Psoas muscle (tissue), 8 donors: ENCODE measurements around the gene CLIC3. TPM values are rescaled to one million over a fixed set of nuclear protein-coding genes. Genes with fewer than 3 reads are reported as not detected.

Experiments
- ATAC-seq, 4 donors: fragments of 200-7000 bp; cut with Tn5 transposase; one replicate each; pipeline ENCODE4 v1.9.1; 2020; ENCODE audit warnings: moderate library complexity in 3 of 4, mild to moderate bottlenecking in 2 of 4
- DNase-seq, 2 donors: peaks; one replicate each; pipeline ENCODE4 v3.0.0-alpha.2; 2020
- H3K27ac ChIP-seq: fragments of 200-600 bp; one replicate; pipeline ENCODE4 v1.8.0; 2022
- H3K27me3 ChIP-seq, 3 donors: fragments of 200-600 bp in 1 of 3; one replicate each; pipeline versions ENCODE4 v1.6.1 to v1.8.0; 2013 to 2022; ENCODE audit warnings: low read length in 2 of 3, mild to moderate bottlenecking in 2 of 3, moderate library complexity in 1 of 3; ENCODE audit not compliant: insufficient read depth in 3 of 3
- H3K36me3 ChIP-seq, 2 donors: fragments of 200-600 bp in 1 of 2; one replicate each; pipeline versions ENCODE4 v1.6.1 to v1.8.0; 2013 to 2022; ENCODE audit warnings: low read depth in 1 of 2, mild to moderate bottlenecking in 1 of 2, moderate library complexity in 1 of 2; ENCODE audit not compliant: insufficient read depth in 1 of 2
- H3K4me1 ChIP-seq: fragments of 200-600 bp; one replicate; pipeline ENCODE4 v1.8.0; 2022
- H3K4me3 ChIP-seq: fragments of 200-600 bp; one replicate; pipeline ENCODE4 v1.8.0; 2022; ENCODE audit warnings: mild to moderate bottlenecking
- H3K9me3 ChIP-seq: fragments of 200-600 bp; one replicate; pipeline ENCODE4 v1.8.0; 2022
- WGBS, 3 donors: extraction: QIAGEN DNeasy Blood & Tissue Kit; methylation state at CpG; one replicate each; pipeline versions ENCODE4 v1.1.6 to v1.1.7; 2013; 5-methylcytosine and 5-hydroxymethylcytosine counted together
- intact Hi-C, 2 donors: fragments of 100-400 bp; cut with DNase I; formaldehyde crosslinking; loops; one replicate each; pipeline versions ENCODE4 v1.11.0 to v1.14.2; 2022
- polyA plus RNA-seq, 3 donors: library from polyadenylated mRNA; stranded (reverse); fragments of 200-250 nt; gene quantifications; one replicate each; pipeline ENCODE4 v1.2.3, GENCODE V29; 2013
- total RNA-seq, 4 donors: library from RNA; stranded (reverse); fragmentation: NEBNext Ultra II Directional in 2 of 4; extraction: Animal tissue kit (Norgen Biotek cat#: 25700) in 2 of 4; gene quantifications; one replicate each; pipeline versions ENCODE4 v1.2.1 to v1.2.4, GENCODE V29; 2021 to 2023
- TF ChIP-seq, protein P1 (sequence below): fragments of 200-600 bp; IDR thresholded peaks from one replicate; pipeline ENCODE4 v1.8.0; 2022; ENCODE audit warnings: antibody characterized with exemption
- donor health status: healthy with polysubstance abuse.
- donor health status: DM: no; HTN: no; CAD: no; lungs with moderate emphysema.
- donor health status: Bipolar disorder and iron deficiency.
- donor health status: healthy.
- donor health status: DM: yes; HTN: yes; CAD: no.
- donor health status: DM: no; HTN: no; CAD: no.
- donor health status: DM: no; HTN: no; CAD: no.
- donor health status: DM: yes; HTN: yes; CAD: no.

CLIC3 gene
- total and polyA plus RNA-seq, 7 donors = 0.38 to 0.94 (median 0.67) TPM; not detected in 1

GRCh38 chr9:136982232-136983051, 13.9 kb downstream of the CLIC3 start, which contains the start of gene LCNL1:
LCNL1 (plus strand) TSS chr9:136982993; CDS start chr9:136983587, 594 bp downstream.
- no peaks in the 10 kb centered on the region for H3K36me3 ChIP-seq
- H3K4me1 ChIP-seq = peaks cover 6% of the 10 kb centered on the region
- peak within 1 kb of the TSS; percentile 41 for H3K27ac ChIP-seq
- H3K9me3 ChIP-seq = no peaks in the 10 kb centered on the region
- DNase-seq (no peak), ATAC-seq (no peak)
- TF ChIP-seq, protein P1, sequence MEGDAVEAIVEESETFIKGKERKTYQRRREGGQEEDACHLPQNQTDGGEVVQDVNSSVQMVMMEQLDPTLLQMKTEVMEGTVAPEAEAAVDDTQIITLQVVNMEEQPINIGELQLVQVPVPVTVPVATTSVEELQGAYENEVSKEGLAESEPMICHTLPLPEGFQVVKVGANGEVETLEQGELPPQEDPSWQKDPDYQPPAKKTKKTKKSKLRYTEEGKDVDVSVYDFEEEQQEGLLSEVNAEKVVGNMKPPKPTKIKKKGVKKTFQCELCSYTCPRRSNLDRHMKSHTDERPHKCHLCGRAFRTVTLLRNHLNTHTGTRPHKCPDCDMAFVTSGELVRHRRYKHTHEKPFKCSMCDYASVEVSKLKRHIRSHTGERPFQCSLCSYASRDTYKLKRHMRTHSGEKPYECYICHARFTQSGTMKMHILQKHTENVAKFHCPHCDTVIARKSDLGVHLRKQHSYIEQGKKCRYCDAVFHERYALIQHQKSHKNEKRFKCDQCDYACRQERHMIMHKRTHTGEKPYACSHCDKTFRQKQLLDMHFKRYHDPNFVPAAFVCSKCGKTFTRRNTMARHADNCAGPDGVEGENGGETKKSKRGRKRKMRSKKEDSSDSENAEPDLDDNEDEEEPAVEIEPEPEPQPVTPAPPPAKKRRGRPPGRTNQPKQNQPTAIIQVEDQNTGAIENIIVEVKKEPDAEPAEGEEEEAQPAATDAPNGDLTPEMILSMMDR = no peak
- no peak within 1 kb of the TSS for H3K4me3 ChIP-seq
- peaks cover 0 to 40% (median 17%) of the 10 kb centered on the region in 3 donors for H3K27me3 ChIP-seq
- 53 to 77% (median 62%) methylated on average over 16 to 18 of the region's 18 CpGs for WGBS, 3 donors
- intact Hi-C loops = no loop called here

GRCh38 chr9:136981588-136982231, 14.7 kb downstream of the CLIC3 start:
- Histone ChIP-seq H3K27me3 (peaks cover 0 to 40% (median 17%) of the 10 kb centered on the region in 3 donors), H3K9me3 (no peaks in the 10 kb centered on the region), H3K36me3 (no peaks in the 10 kb centered on the region), H3K4me1 (peaks cover 6% of the 10 kb centered on the region), H3K4me3 (no peak overlapping the region), H3K27ac (peak overlapping the region; percentile 41)
- ATAC-seq = no peak
- TF ChIP-seq, protein P1 = no peak
- intact Hi-C loops = no loop called here
- 48 to 59% (median 50%) methylated on average over 17 of the region's 17 CpGs for WGBS, 3 donors
- no peak for DNase-seq

DNA sequence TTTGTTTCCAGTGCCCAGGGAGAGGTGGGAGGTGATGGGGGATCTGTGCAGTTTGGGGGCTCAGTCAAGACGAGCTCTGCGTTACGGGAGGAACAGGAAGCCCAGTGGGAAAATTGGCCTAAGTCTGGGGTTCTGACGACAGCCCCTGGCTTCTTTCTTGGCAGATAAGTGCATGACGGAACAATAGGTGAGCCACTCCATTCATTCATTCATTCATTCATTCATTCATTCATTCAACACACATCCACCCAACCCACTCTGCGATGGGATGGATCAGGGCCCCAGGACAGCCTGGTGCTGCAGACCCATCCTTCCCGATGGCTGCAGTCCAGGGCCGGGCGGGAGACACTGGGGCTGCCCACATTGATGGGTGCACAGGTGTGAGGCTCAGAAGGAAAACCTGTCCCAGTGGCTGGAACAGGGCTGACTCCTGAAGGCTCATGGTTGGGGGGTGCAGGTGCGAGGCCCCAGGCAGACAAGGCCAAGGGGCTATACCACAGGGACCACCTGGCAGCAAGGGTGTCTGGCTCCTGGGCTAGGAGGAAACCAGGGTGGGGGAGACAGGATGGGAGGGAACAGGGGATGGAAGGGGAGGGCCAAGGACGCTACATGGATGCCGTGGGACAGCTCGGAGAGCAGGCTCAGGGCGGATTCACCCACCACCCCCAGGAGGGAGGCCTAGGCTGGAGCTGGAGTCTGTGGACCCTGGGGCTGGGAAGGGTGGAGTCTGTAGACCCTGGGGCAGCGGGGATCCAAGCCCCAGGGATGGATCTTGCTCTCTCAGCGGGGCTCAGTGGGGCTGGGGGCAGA, 15.5 kb downstream of the CLIC3 start:
- Histone ChIP-seq H3K4me1 (peaks cover 7% of the 10 kb centered on the region), H3K9me3 (no peaks in the 10 kb centered on the region), H3K27me3 (peaks cover 0 to 34% (median 16%) of the 10 kb centered on the region in 3 donors), H3K4me3 (no peak overlapping the region), H3K27ac (peak overlapping the region; percentile 41), H3K36me3 (no peaks in the 10 kb centered on the region)
- intact Hi-C loops = no loop called here
- TF ChIP-seq, protein P1 = no peak
- 73 to 85% (median 80%) methylated on average over 15 to 16 of the region's 16 CpGs for WGBS, 3 donors
- DNase-seq (no peak), ATAC-seq (no peak)

DNA sequence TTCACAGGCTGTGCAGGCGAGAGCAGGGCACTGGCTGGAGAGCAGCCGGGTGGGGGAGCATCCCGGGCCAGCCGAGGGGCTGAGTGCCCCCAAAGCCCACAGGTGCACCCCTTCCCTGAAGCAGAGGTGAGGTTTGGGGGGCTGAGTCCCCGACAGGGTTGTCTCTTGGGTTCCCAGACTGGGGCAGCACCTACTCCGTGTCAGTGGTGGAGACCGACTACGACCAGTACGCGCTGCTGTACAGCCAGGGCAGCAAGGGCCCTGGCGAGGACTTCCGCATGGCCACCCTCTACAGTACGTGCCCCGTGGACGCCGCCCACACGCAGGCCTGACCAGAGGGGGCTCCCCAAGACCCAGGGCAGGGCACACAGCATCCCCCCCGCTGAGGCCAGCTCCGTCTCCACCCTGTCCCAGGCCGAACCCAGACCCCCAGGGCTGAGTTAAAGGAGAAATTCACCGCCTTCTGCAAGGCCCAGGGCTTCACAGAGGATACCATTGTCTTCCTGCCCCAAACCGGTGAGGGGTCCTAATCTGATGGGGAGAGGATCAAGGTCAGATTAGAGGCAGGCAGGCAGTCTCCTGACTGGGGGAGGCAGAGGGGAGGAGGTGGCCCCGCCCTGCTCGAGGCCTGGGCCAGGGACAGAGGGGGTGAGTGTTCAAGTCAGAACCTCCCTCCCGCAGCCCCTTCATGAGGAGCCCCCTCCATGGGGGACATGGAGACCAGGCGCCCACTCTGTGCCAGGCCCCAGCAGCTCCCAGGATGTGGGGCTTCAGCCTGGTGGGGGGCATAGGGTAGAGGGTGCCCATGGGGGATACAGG, 16.4 kb downstream of the CLIC3 start:
- intact Hi-C loops = no loop called here
- no peak overlapping the region for H3K27ac ChIP-seq
- no peaks in the 10 kb centered on the region for H3K36me3 ChIP-seq
- 84 to 87% (median 87%) methylated on average over 25 to 26 of the region's 26 CpGs for WGBS, 3 donors
- DNase-seq (no peak), ATAC-seq (no peak)
- peaks cover 12% of the 10 kb centered on the region for H3K4me1 ChIP-seq
- peaks cover 0 to 25% (median 11%) of the 10 kb centered on the region in 3 donors for H3K27me3 ChIP-seq
- no peaks in the 10 kb centered on the region for H3K9me3 ChIP-seq
- TF ChIP-seq, protein P1 = no peak
- no peak overlapping the region for H3K4me3 ChIP-seq
